Liver (tissue), 9 donors: ENCODE results near the gene BCKDK. TPM values are rescaled to one million over a fixed set of nuclear protein-coding genes. Genes with fewer than 3 reads are reported as not detected.

ENCODE experiments used
- DNase-seq: peaks from one replicate; pipeline ENCODE4 v3.0.0-alpha.2; 2017; ENCODE audit warnings: low spot score
- H3K27ac ChIP-seq, 2 donors: one replicate each; pipeline ENCODE4 v1.7.0; 2013; ENCODE audit warnings: inconsistent platforms in 2 of 2, low read length in 2 of 2, control low read depth in 1 of 2, low read depth in 1 of 2, mild to moderate bottlenecking in 1 of 2
- H3K27me3 ChIP-seq, 4 donors: one replicate each; pipeline versions ENCODE4 v1.6.1 to v1.7.0; 2013; ENCODE audit warnings: low read length in 3 of 4, inconsistent platforms in 1 of 4, mild to moderate bottlenecking in 1 of 4, moderate library complexity in 1 of 4; ENCODE audit not compliant: control insufficient read depth in 4 of 4, insufficient read depth in 4 of 4
- H3K36me3 ChIP-seq, 4 donors: one replicate each; pipeline versions ENCODE4 v1.6.1 to v1.7.0; 2013; ENCODE audit warnings: low read length in 3 of 4, mild to moderate bottlenecking in 3 of 4, low read depth in 1 of 4, moderate library complexity in 1 of 4; ENCODE audit not compliant: control insufficient read depth in 4 of 4, insufficient read depth in 3 of 4
- H3K4me1 ChIP-seq, 4 donors: one replicate each; pipeline versions ENCODE4 v1.6.1 to v1.7.0; 2013; ENCODE audit warnings: low read length in 3 of 4, mild to moderate bottlenecking in 3 of 4, moderate library complexity in 1 of 4; ENCODE audit not compliant: control insufficient read depth in 4 of 4, insufficient read depth in 4 of 4
- H3K4me3 ChIP-seq, 3 donors: one replicate each; pipeline versions ENCODE4 v1.6.1 to v1.7.0; 2013; ENCODE audit warnings: low read length in 3 of 3, control low read depth in 1 of 3, low read depth in 1 of 3, mild to moderate bottlenecking in 1 of 3
- H3K9ac ChIP-seq, 2 donors: one replicate each; pipeline ENCODE4 v1.7.0; 2013; ENCODE audit warnings: low read length in 2 of 2, mild to moderate bottlenecking in 2 of 2, moderate library complexity in 2 of 2, control low read depth in 1 of 2, low read depth in 1 of 2
- H3K9me3 ChIP-seq, 4 donors: one replicate each; pipeline versions ENCODE4 v1.6.1 to v1.7.0; 2013; ENCODE audit warnings: low read length in 3 of 4; ENCODE audit not compliant: control insufficient read depth in 4 of 4
- EGR1 ChIP-seq, 2 donors: IDR thresholded peaks; 2 replicates each; pipeline ENCODE4 v1.6.1; 2016 to 2018; ENCODE audit warnings: antibody characterized with exemption in 2 of 2, low read depth in 2 of 2
- FOXA1 ChIP-seq: IDR thresholded peaks from 2 replicates; pipeline ENCODE4 v1.6.1; 2016; ENCODE audit warnings: antibody characterized with exemption
- FOXA2 ChIP-seq: IDR thresholded peaks from 2 replicates; pipeline ENCODE4 v1.6.1; 2016; ENCODE audit warnings: antibody characterized with exemption
- GABPA ChIP-seq, 2 donors: IDR thresholded peaks in 1 of 2; conservative IDR thresholded peaks in 1 of 2; 2 replicates each; pipeline ENCODE4 v1.6.1; 2016; ENCODE audit warnings: antibody characterized with exemption in 2 of 2, mild to moderate bottlenecking in 1 of 2, moderate library complexity in 1 of 2
- HNF4A ChIP-seq, 2 donors: conservative IDR thresholded peaks; 2 replicates each; pipeline ENCODE4 v1.6.1; 2016; ENCODE audit warnings: antibody characterized with exemption in 2 of 2, mild to moderate bottlenecking in 2 of 2
- HNF4G ChIP-seq: IDR thresholded peaks from 2 replicates; pipeline ENCODE4 v1.6.1; 2016; ENCODE audit warnings: antibody characterized with exemption
- MAX ChIP-seq: IDR thresholded peaks from 2 replicates; pipeline ENCODE4 v1.6.1; 2016; ENCODE audit warnings: antibody characterized with exemption
- RAD21 ChIP-seq, 2 donors: IDR thresholded peaks; 2 replicates each; pipeline ENCODE4 v1.6.1; 2016; ENCODE audit warnings: antibody characterized with exemption in 2 of 2, mild to moderate bottlenecking in 2 of 2
- RXRA ChIP-seq, 2 donors: IDR thresholded peaks; 2 replicates each; pipeline ENCODE4 v1.6.1; 2017 to 2018; ENCODE audit warnings: antibody characterized with exemption in 2 of 2, mild to moderate bottlenecking in 1 of 2
- SP1 ChIP-seq: IDR thresholded peaks from 2 replicates; pipeline ENCODE4 v1.6.1; 2018; ENCODE audit warnings: antibody characterized with exemption, mild to moderate bottlenecking
- TAF1 ChIP-seq: conservative IDR thresholded peaks from 2 replicates; pipeline ENCODE4 v1.6.1; 2016; ENCODE audit warnings: antibody characterized with exemption, mild to moderate bottlenecking
- YY1 ChIP-seq: IDR thresholded peaks from 2 replicates; pipeline ENCODE4 v1.6.1; 2016; ENCODE audit warnings: antibody characterized with exemption, mild to moderate bottlenecking
- WGBS: extraction: QIAGEN DNeasy Blood & Tissue Kit; methylation state at CpG from one replicate; pipeline ENCODE4 v1.1.7; 2013; 5-methylcytosine and 5-hydroxymethylcytosine counted together
- polyA plus RNA-seq, 2 donors: library from polyadenylated mRNA; stranded (reverse) in 1 of 2; unstranded in 1 of 2; fragments of 200-250 nt in 1 of 2; fragments of >200 nt in 1 of 2; fragmentation: Nextera tagmentation in 1 of 2; extraction: Ambion mirVana in 1 of 2; gene quantifications; one replicate each; pipeline versions ENCODE4 v1.2.1 to v1.2.3, GENCODE V29; 2013 to 2015
- total RNA-seq, 2 donors: library from RNA; depleted of rRNA; stranded (reverse); fragments of >200 nt; gene quantifications; one replicate each; pipeline ENCODE4 v1.2.3, GENCODE V29; 2014
- TF ChIP-seq, protein P1 (sequence below): IDR thresholded peaks from 2 replicates; pipeline ENCODE4 v1.6.1; 2016; ENCODE audit warnings: antibody characterized with exemption
- TF ChIP-seq, protein P2 (sequence below): fragments of 150-350 bp; IDR thresholded peaks from 2 replicates; pipeline ENCODE4 v1.5.1; 2017; ENCODE audit warnings: improper control_type of control experiment, low read depth, low read length; ENCODE audit not compliant: missing input control
- TF ChIP-seq, protein P3 (sequence below): IDR thresholded peaks from 2 replicates; pipeline ENCODE4 v1.6.1; 2016; ENCODE audit warnings: antibody characterized with exemption, mild to moderate bottlenecking
- TF ChIP-seq, protein P4 (sequence below): IDR thresholded peaks from 2 replicates; pipeline ENCODE4 v1.6.1; 2016; ENCODE audit warnings: antibody characterized with exemption
- donor health status: healthy.
- donor health status: healthy.
- donor health status: healthy.
- donor health status: healthy.
- donor health status: healthy.

The BCKDK gene
- total RNA-seq (10 to 100 TPM; 10.0 to 29.5 TPM), polyA plus RNA-seq (10 to 100 TPM; 40.2 to 41.6 TPM)

DNA sequence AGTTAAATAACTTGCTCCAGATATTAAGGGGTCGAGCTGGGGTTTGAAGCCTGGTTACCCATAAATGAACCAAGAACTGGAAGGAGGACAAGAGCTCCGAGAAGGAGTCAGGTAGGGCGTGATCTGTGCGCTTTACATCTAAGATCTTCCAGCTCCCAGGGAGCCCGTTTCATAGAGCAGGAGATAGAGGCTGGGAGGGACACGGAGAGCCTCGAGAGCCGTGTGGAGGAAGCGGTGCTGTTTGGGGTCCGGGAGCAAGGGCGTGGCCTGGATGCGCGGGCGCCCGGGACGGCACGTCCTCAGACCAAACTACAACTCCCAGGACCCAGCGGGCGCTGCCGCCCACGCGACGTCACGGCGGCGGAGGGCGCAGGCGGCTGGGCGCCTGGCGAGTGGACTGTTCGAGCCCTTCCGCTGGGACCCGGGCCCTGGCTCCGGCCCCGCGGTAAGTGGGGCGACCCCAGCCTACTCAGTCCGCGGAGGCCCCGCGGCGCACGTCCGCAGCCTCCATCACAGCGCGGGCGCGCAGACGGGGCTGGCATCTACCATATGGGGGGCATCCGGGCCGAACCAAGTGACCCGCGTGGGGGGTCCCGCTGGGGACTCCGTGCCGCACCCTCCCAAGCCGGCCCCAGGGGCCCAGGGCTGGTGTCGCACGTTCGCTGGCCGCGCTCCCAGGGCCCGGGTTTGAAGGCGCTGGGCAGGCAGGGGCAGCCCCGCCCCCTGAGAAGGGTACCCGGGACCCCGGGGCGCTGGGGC, at the start of gene BCKDK:
Gene BCKDK (plus strand): TSS at position 352 of the 759 bp plus-strand sequence. CDS start 838 bp downstream, outside the sequence.
- DNase-seq, result peak; percentile 68
- H3K36me3 ChIP-seq, result peaks cover 0 to 10% (median 6%) of the 10 kb centered on the region in 4 donors
- no peaks in the 10 kb centered on the region for H3K27me3 ChIP-seq
- WGBS, result 4% methylated on average over 68 of the region's 68 CpGs
- no peaks in the 10 kb centered on the region for H3K9me3 ChIP-seq
- H3K4me3 ChIP-seq, result peak within 1 kb of the TSS; percentile 53 to 91 (median 61)
- peak within 1 kb of the TSS; percentile 86 to 96 for H3K27ac ChIP-seq
- H3K4me1 ChIP-seq, result peaks cover 13 to 48% (median 33%) of the 10 kb centered on the region in 4 donors
- TF ChIP-seq GABPA (IDR thresholded peaks at IDR 0.05 in 1 of 2, conservative IDR thresholded peaks at IDR 0.05 in 1 of 2), result peak in 1 of 2 donors; percentile 11
- TF ChIP-seq HNF4A (conservative IDR thresholded peaks at IDR 0.05), result no peak
- TF ChIP-seq EGR1 (IDR thresholded peaks at IDR 0.05; ENCODE audit: low read depth in 2 of 2), result peak; percentile 53 to 74
- peak within 1 kb of the TSS; percentile 34 to 72 for H3K9ac ChIP-seq

DNA sequence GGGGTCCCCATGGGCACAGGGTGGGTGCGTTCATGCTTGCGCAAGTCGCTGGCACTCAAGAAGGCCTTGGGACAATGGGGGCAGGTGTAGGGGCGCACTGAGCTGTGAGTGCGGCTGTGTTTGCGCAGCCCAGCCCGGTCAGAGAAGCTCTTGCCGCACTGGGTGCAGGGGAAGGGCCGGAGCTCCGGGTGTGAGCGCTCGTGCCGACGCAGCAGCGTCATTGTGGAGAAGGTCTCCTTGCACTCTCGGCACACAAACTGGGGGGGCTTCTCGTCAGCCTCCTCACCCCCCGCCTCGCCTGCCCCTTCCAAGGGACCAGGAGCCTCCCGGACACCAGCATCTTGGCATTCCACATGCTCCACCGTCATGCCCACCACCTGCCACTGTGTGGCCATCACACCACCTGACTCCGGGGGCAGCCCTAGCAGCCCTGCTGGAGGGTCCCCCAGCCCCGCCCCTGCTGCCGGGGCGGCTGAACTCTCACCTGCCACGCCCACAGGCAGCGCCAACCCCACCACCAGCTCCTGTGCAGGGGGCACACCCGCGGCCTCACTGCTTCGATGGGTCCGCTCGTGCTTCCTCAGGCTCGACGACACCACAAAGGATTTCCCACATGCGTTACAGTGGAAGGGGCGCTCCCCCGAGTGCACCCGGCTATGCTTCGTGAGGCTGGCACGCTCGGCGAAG, 46.9 kb upstream of the BCKDK start:
- Histone ChIP-seq H3K4me1 (no peaks in the 10 kb centered on the region), H3K9ac (no peak overlapping the region), H3K4me3 (no peak overlapping the region), H3K27me3 (no peaks in the 10 kb centered on the region), H3K27ac (no peak overlapping the region), H3K9me3 (no peaks in the 10 kb centered on the region), H3K36me3 (peaks cover 0 to 14% (median 7%) of the 10 kb centered on the region in 4 donors)
- TF ChIP-seq TAF1, result no peak
- TF ChIP-seq EGR1 (IDR thresholded peaks at IDR 0.05; ENCODE audit: low read depth in 2 of 2), result no peak
- TF ChIP-seq MAX, result no peak
- no peak for DNase-seq
- WGBS, result 98% methylated on average over 42 of the region's 42 CpGs

DNA sequence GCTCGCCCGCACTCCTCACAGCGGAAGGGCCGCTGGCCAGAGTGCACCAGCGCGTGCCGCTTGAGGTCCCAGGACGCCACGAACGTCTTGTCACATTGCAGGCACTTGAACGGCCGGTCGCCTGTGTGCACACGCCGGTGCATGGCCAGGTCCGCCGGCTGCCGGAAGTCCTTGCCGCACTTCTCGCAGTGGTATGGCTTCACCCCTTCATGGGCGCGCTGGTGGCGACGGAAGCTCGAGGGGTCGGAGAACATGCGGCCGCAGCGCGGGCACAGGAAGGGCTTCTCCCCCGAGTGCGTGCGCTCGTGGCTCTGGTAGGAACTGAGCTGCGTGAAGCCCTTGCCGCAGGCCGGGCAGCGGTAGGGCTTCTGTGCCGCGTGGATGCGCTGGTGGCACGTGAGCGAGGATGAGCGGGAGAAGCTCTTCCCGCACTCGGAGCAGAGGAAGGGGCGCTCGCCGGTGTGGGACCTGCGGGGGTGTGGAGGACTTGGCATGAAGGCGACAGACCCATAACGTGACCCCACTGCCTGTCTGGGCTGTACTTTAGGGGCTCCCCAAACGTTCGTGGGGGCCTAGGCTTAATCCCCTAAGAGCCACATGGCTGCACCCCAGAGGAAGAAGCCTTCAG, 46.3 kb upstream of the BCKDK start:
- no peak for DNase-seq
- no peak overlapping the region for H3K4me3 ChIP-seq
- H3K9me3 ChIP-seq, result no peaks in the 10 kb centered on the region
- 97% methylated on average over 54 of the region's 54 CpGs for WGBS
- H3K27ac ChIP-seq, result no peak overlapping the region
- no peaks in the 10 kb centered on the region for H3K4me1 ChIP-seq
- no peak overlapping the region for H3K9ac ChIP-seq
- H3K36me3 ChIP-seq, result peaks cover 0 to 14% (median 7%) of the 10 kb centered on the region in 4 donors
- no peaks in the 10 kb centered on the region for H3K27me3 ChIP-seq
- TF ChIP-seq FOXA2, result no peak
- TF ChIP-seq GABPA (IDR thresholded peaks at IDR 0.05 in 1 of 2, conservative IDR thresholded peaks at IDR 0.05 in 1 of 2), result no peak
- TF ChIP-seq, protein P1, sequence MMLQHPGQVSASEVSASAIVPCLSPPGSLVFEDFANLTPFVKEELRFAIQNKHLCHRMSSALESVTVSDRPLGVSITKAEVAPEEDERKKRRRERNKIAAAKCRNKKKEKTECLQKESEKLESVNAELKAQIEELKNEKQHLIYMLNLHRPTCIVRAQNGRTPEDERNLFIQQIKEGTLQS, result no peak
- TF ChIP-seq, protein P2, sequence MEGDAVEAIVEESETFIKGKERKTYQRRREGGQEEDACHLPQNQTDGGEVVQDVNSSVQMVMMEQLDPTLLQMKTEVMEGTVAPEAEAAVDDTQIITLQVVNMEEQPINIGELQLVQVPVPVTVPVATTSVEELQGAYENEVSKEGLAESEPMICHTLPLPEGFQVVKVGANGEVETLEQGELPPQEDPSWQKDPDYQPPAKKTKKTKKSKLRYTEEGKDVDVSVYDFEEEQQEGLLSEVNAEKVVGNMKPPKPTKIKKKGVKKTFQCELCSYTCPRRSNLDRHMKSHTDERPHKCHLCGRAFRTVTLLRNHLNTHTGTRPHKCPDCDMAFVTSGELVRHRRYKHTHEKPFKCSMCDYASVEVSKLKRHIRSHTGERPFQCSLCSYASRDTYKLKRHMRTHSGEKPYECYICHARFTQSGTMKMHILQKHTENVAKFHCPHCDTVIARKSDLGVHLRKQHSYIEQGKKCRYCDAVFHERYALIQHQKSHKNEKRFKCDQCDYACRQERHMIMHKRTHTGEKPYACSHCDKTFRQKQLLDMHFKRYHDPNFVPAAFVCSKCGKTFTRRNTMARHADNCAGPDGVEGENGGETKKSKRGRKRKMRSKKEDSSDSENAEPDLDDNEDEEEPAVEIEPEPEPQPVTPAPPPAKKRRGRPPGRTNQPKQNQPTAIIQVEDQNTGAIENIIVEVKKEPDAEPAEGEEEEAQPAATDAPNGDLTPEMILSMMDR, result no peak
- TF ChIP-seq, protein P3, sequence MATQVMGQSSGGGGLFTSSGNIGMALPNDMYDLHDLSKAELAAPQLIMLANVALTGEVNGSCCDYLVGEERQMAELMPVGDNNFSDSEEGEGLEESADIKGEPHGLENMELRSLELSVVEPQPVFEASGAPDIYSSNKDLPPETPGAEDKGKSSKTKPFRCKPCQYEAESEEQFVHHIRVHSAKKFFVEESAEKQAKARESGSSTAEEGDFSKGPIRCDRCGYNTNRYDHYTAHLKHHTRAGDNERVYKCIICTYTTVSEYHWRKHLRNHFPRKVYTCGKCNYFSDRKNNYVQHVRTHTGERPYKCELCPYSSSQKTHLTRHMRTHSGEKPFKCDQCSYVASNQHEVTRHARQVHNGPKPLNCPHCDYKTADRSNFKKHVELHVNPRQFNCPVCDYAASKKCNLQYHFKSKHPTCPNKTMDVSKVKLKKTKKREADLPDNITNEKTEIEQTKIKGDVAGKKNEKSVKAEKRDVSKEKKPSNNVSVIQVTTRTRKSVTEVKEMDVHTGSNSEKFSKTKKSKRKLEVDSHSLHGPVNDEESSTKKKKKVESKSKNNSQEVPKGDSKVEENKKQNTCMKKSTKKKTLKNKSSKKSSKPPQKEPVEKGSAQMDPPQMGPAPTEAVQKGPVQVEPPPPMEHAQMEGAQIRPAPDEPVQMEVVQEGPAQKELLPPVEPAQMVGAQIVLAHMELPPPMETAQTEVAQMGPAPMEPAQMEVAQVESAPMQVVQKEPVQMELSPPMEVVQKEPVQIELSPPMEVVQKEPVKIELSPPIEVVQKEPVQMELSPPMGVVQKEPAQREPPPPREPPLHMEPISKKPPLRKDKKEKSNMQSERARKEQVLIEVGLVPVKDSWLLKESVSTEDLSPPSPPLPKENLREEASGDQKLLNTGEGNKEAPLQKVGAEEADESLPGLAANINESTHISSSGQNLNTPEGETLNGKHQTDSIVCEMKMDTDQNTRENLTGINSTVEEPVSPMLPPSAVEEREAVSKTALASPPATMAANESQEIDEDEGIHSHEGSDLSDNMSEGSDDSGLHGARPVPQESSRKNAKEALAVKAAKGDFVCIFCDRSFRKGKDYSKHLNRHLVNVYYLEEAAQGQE, result no peak
- TF ChIP-seq SP1, result no peak
- no peak for TF ChIP-seq HNF4G
- no peak for TF ChIP-seq HNF4A (conservative IDR thresholded peaks at IDR 0.05)
- TF ChIP-seq YY1, result no peak
- no peak for TF ChIP-seq RAD21 (IDR thresholded peaks at IDR 0.05)
- TF ChIP-seq RXRA (IDR thresholded peaks at IDR 0.05), result no peak
- TF ChIP-seq TAF1, result no peak
- TF ChIP-seq, protein P4, sequence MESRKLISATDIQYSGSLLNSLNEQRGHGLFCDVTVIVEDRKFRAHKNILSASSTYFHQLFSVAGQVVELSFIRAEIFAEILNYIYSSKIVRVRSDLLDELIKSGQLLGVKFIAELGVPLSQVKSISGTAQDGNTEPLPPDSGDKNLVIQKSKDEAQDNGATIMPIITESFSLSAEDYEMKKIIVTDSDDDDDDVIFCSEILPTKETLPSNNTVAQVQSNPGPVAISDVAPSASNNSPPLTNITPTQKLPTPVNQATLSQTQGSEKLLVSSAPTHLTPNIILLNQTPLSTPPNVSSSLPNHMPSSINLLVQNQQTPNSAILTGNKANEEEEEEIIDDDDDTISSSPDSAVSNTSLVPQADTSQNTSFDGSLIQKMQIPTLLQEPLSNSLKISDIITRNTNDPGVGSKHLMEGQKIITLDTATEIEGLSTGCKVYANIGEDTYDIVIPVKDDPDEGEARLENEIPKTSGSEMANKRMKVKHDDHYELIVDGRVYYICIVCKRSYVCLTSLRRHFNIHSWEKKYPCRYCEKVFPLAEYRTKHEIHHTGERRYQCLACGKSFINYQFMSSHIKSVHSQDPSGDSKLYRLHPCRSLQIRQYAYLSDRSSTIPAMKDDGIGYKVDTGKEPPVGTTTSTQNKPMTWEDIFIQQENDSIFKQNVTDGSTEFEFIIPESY, result no peak
- TF ChIP-seq MAX, result no peak
- TF ChIP-seq FOXA1, result no peak
